Measurements from ENCODE around the gene MACROD1. TPM values are rescaled to one million over a fixed set of nuclear protein-coding genes. Genes with fewer than 3 reads are reported as not detected.

The MACROD1 gene
- total and polyA plus RNA-seq, 2 of the 13 experiments (the other 11 are each of a cell fraction or from before 2014, with no cell fraction given): 23.1 to 34.5 TPM

DNA sequence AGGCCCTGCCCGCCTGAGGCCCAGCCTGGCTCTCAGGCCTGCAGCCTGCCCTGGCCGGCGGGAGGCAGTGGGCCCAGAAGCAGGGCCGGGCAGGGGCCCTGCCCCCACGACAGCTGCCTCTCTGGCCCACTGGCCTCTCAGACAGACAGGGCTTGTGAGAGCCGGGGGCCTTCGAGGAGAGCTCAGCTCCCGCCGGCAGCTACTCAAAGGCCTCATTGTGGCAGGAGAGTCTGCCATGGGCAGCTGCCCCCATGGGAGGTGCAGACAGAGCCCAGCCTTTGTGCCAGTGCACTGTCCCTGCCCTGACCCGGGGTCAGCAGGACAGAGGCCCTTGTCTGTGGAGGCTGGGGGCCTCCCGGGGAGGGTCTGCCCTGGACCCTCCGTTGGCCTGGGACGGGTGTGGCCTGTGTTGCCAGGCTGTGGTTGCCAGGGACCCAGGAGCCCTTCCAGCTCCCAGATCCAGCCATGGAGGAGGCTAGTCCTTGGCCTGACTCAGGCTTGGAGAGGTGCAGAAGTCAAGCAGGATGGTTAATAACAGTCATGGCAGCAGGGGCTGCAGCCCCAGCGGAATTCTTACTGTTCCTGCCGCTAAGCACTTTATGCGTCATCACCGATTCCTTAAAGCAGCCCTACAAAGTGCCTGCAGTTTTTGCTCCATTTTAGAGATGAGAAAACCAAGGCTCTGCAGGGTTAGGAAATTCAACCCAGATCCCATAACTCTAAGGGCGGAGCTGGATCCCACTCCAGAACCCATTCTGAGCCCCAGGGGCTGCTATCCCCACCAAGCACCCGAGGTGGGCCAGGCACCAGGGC lies 117.7 kb downstream of the MACROD1 start (continued):
- TF ChIP-seq EP300 (IDR thresholded peaks at IDR 0.05; ENCODE audit: low read depth in 2 of 2, low read length in 2 of 2) (peak in 1 of 2 experiments; percentile 43; a peak in 1 of 4 replicates), EP300 (CRISPR knock-in tag; IDR thresholded peaks at IDR 0.05; ENCODE audit: borderline replicate concordance) (no peak), GATAD2A (CRISPR knock-in tag; IDR thresholded peaks at IDR 0.05) (0 out of 2 replicates have a peak, but pooled peaks have one; percentile 11), PPARG (CRISPR knock-in tag; conservative IDR thresholded peaks at IDR 0.05) (peak; percentile 49), CHD2 (IDR thresholded peaks at IDR 0.05; ENCODE audit: low read depth, low read length) (no peak), FOXK2 (IDR thresholded peaks at IDR 0.05) (no peak), SKI (IDR thresholded peaks at IDR 0.05; ENCODE audit: partially characterized antibody) (peak; percentile 83), REXO4 (CRISPR knock-in tag; IDR thresholded peaks at IDR 0.05; ENCODE audit: borderline replicate concordance) (no peak), ZFY (CRISPR knock-in tag; IDR thresholded peaks at IDR 0.05) (peak; percentile 68), BCL6 (CRISPR knock-in tag; IDR thresholded peaks at IDR 0.05) (peak; percentile 87), TSC22D2 (CRISPR knock-in tag; IDR thresholded peaks at IDR 0.05; ENCODE audit: borderline replicate concordance) (no peak), ZNF329 (CRISPR knock-in tag; IDR thresholded peaks at IDR 0.05; ENCODE audit: low read depth) (no peak), ZFX (CRISPR knock-in tag; IDR thresholded peaks at IDR 0.05; ENCODE audit: low read depth) (peak; percentile 57), DR1 (CRISPR knock-in tag; IDR thresholded peaks at IDR 0.05) (0 out of 2 replicates have a peak, but pooled peaks have one; percentile 16)
- TF ChIP-seq, protein P1, sequence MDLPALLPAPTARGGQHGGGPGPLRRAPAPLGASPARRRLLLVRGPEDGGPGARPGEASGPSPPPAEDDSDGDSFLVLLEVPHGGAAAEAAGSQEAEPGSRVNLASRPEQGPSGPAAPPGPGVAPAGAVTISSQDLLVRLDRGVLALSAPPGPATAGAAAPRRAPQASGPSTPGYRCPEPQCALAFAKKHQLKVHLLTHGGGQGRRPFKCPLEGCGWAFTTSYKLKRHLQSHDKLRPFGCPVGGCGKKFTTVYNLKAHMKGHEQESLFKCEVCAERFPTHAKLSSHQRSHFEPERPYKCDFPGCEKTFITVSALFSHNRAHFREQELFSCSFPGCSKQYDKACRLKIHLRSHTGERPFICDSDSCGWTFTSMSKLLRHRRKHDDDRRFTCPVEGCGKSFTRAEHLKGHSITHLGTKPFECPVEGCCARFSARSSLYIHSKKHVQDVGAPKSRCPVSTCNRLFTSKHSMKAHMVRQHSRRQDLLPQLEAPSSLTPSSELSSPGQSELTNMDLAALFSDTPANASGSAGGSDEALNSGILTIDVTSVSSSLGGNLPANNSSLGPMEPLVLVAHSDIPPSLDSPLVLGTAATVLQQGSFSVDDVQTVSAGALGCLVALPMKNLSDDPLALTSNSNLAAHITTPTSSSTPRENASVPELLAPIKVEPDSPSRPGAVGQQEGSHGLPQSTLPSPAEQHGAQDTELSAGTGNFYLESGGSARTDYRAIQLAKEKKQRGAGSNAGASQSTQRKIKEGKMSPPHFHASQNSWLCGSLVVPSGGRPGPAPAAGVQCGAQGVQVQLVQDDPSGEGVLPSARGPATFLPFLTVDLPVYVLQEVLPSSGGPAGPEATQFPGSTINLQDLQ (CRISPR knock-in tag; IDR thresholded peaks at IDR 0.05): 0 out of 2 replicates have a peak, but pooled peaks have one; percentile 48
- TF ChIP-seq, protein P2, sequence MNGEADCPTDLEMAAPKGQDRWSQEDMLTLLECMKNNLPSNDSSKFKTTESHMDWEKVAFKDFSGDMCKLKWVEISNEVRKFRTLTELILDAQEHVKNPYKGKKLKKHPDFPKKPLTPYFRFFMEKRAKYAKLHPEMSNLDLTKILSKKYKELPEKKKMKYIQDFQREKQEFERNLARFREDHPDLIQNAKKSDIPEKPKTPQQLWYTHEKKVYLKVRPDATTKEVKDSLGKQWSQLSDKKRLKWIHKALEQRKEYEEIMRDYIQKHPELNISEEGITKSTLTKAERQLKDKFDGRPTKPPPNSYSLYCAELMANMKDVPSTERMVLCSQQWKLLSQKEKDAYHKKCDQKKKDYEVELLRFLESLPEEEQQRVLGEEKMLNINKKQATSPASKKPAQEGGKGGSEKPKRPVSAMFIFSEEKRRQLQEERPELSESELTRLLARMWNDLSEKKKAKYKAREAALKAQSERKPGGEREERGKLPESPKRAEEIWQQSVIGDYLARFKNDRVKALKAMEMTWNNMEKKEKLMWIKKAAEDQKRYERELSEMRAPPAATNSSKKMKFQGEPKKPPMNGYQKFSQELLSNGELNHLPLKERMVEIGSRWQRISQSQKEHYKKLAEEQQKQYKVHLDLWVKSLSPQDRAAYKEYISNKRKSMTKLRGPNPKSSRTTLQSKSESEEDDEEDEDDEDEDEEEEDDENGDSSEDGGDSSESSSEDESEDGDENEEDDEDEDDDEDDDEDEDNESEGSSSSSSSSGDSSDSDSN (CRISPR knock-in tag; IDR thresholded peaks at IDR 0.05): peak; percentile 62; the same call in 1 of the 2 replicates

Measured in HepG2 (cell line).